SK-N-SH treated with all-trans-retinoic acid at 6 μM for 48 hours (cell line): Measurements from ENCODE around the gene RNF26.

Experiments used
- CREB5 ChIP-seq: fragments of 250-450 bp; sonication (Bioruptor Pico); IDR thresholded peaks from 2 replicates; pipeline ENCODE4 v1.5.1; 2020; ENCODE audit warnings: low read depth, mild to moderate bottlenecking, moderate library complexity
- CSDC2 ChIP-seq: fragments of 250-450 bp; sonication (Bioruptor Pico); IDR thresholded peaks from 2 replicates; pipeline ENCODE4 v1.5.0; 2020; ENCODE audit warnings: mild to moderate bottlenecking, moderate library complexity
- ESRRG ChIP-seq: fragments of 250-450 bp; sonication (Bioruptor Pico); IDR thresholded peaks from 2 replicates; pipeline ENCODE4 v1.6.1; 2021; ENCODE audit warnings: mild to moderate bottlenecking
- OSR1 ChIP-seq: fragments of 250-450 bp; sonication (Bioruptor Pico); IDR thresholded peaks from 2 replicates; pipeline ENCODE4 v1.8.0; 2022; ENCODE audit warnings: moderate library complexity, mild to moderate bottlenecking, inconsistent platforms
- ZC3H10 ChIP-seq: fragments of 250-450 bp; sonication (Bioruptor Pico); IDR thresholded peaks from 2 replicates; pipeline ENCODE4 v1.5.1; 2021; ENCODE audit warnings: mild to moderate bottlenecking, moderate library complexity
- ZNF8 ChIP-seq: fragments of 450-650 bp; formaldehyde crosslinking; IDR thresholded peaks from 2 replicates; pipeline ENCODE4 v1.5.0; 2020; ENCODE audit warnings: mild to moderate bottlenecking, moderate library complexity

DNA sequence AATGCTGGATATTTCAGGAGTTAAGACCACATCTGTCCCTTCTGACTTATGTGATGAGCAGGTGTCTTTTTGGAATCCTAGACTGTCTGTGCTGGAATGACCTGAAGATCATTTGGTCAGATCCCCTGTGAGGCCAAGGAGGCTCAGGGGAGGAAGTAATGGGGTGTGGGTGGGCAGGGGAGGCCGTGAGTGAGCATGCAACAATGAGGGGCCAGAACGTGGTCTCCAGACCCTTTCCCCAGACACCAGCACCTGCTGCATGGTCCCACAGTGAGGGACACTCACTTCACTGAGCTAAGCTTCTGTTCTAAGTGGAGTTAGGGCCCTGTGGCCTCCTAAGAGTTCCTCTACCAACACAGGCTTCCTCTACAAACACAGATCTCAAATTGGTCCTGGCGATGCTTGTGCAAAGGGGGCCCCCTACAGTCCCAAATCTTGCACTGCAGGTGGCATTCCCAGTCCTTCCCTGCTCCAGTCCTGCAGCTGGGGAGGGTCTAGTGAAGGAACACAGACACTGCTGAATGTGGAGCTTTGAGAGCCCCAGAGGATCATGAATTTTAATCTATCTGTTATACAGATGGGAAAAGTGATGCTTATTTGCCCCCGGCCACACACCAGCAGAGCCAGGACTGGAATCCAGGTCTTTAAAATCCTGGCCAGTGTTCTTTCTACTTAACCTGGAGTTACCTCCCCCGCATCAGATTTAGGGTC lies 39.7 kb downstream of the RNF26 start:
- TF ChIP-seq OSR1 (CRISPR knock-in tag): no peak
- no peak for TF ChIP-seq ZC3H10 (CRISPR knock-in tag)
- TF ChIP-seq ZNF8: no peak
- TF ChIP-seq CREB5 (CRISPR knock-in tag): no peak
- no peak for TF ChIP-seq CSDC2 (CRISPR knock-in tag)
- TF ChIP-seq ESRRG: no peak
